Measurements from ENCODE around the gene CDC14A.

- TF ChIP-seq POLR2AphosphoS5 (IDR thresholded peaks at IDR 0.05) (no peak), CTCF (IDR thresholded peaks at IDR 0.05) (no peak)
Measured at GRCh38 chr1:100542285-100542684, 190.0 kb downstream of the CDC14A start.
